DOHH2 (cell line): ENCODE data around the gene MMEL1.

Source experiments
- H3F3A ChIP-seq: fragments of 200-600 bp; sonication (generic), shearing (Covaris generic); 2 replicates; pipeline ENCODE4 v1.6.0; 2016; ENCODE audit warnings: antibody characterized with exemption, mild to moderate bottlenecking; ENCODE audit not compliant: control insufficient read depth, insufficient read depth
- H3K27ac ChIP-seq: fragments of 200-600 bp; sonication (generic); 2 replicates; pipeline ENCODE4 v1.5.1; 2014; ENCODE audit warnings: low read depth, mild to moderate bottlenecking, low read length, moderate library complexity
- H3K27me3 ChIP-seq: fragments of 200-600 bp; sonication (generic); 2 replicates; pipeline ENCODE4 v1.6.1; 2014; ENCODE audit warnings: mild to moderate bottlenecking, low read length, mixed read lengths; ENCODE audit not compliant: control insufficient read depth
- H3K36me3 ChIP-seq: fragments of 200-600 bp; sonication (generic); 2 replicates; pipeline ENCODE4 v1.6.1; 2014; ENCODE audit warnings: mild to moderate bottlenecking, low read length, moderate library complexity, mixed read lengths; ENCODE audit not compliant: control insufficient read depth
- H3K4me1 ChIP-seq: fragments of 200-600 bp; sonication (generic); 2 replicates; pipeline ENCODE4 v1.6.1; 2014; ENCODE audit warnings: mild to moderate bottlenecking, low read length, mixed read lengths; ENCODE audit not compliant: control insufficient read depth
- H3K4me2 ChIP-seq: fragments of 200-600 bp; sonication (generic); 2 replicates; pipeline ENCODE4 v1.6.0; 2014; ENCODE audit warnings: mild to moderate bottlenecking, low read length, moderate library complexity
- H3K4me3 ChIP-seq: fragments of 200-600 bp; sonication (generic); 2 replicates; pipeline ENCODE4 v1.5.1; 2014; ENCODE audit warnings: mild to moderate bottlenecking, low read length, mixed read lengths
- H3K79me2 ChIP-seq: fragments of 200-600 bp; sonication (generic); 2 replicates; pipeline ENCODE4 v1.6.1; 2014; ENCODE audit warnings: mild to moderate bottlenecking, low read length, mixed read lengths; ENCODE audit not compliant: control insufficient read depth
- H3K9me2 ChIP-seq: fragments of 200-600 bp; sonication (generic); replicated peaks from 2 replicates; pipeline ENCODE4 v1.6.1; 2014; ENCODE audit warnings: mild to moderate bottlenecking, low read length, mixed read lengths; ENCODE audit not compliant: control insufficient read depth
- H3K9me3 ChIP-seq: fragments of 200-600 bp; sonication (generic); 2 replicates; pipeline ENCODE4 v1.6.1; 2014; ENCODE audit warnings: antibody characterized with exemption, low read length, mixed read lengths; ENCODE audit not compliant: control insufficient read depth, insufficient read depth
- H4K20me1 ChIP-seq: fragments of 200-600 bp; sonication (generic); 2 replicates; pipeline ENCODE4 v1.6.0; 2014; ENCODE audit warnings: low read depth, mild to moderate bottlenecking, antibody characterized with exemption, low read length, moderate library complexity; ENCODE audit not compliant: control insufficient read depth, insufficient read depth
- EZH2phosphoT487 ChIP-seq: fragments of 200-600 bp; sonication (generic); IDR thresholded peaks from 2 replicates; pipeline ENCODE4 v1.6.1; 2017; ENCODE audit warnings: borderline replicate concordance, mild to moderate bottlenecking, antibody characterized with exemption, low read length, moderate library complexity, mixed read lengths
- TF ChIP-seq, protein P1 (sequence below): fragments of 200-600 bp; sonication (generic); IDR thresholded peaks from one replicate; pipeline ENCODE4 v1.5.1; 2014; ENCODE audit warnings: antibody characterized with exemption, mild to moderate bottlenecking, low read depth, low read length; ENCODE audit not compliant: poor library complexity, severe bottlenecking

The MMEL1 gene

DNA sequence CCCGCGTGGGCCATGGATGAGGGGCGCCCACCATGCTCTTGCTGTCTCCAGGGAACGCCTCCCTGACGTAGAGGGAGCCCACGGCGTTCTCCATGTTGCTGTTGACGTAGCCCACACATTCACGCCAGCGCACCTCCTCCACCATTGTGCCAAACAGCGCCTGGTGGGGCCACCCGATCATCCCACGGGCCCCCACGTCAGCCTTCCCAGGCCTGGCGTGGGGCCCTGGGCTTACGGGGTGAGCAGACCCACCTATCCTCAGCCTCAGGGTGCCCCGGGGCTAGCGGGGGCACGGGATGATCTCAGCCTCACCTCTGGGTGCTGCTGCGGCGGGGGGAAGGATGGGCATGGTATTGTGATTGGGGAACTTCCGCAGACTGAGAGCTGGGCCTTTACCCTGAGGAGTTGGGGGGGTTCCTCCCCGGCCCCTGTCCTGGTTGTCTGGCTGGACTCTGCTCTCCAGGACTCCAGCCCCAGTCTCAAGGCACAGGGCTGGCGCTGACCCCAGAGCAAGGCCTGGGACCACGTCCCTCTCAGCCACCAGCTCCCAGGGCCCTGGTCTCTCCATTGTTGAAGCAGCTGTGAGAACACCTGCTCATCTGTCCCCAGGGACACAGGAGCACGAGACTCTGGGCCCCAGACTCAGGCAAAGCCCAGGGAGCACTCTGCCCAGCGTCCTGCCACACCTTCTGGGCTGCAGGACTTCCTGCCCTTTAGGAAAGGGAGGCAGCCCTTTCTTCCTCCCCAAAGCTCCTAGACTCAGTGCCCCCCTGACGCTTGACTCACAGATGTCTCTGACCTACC is 36.1 kb downstream of the MMEL1 start:
- Histone ChIP-seq H3K4me2 (no peak overlapping the region), H3K27me3 (no peaks in the 10 kb centered on the region)
- TF ChIP-seq EZH2phosphoT487: no peak
- TF ChIP-seq, protein P1, sequence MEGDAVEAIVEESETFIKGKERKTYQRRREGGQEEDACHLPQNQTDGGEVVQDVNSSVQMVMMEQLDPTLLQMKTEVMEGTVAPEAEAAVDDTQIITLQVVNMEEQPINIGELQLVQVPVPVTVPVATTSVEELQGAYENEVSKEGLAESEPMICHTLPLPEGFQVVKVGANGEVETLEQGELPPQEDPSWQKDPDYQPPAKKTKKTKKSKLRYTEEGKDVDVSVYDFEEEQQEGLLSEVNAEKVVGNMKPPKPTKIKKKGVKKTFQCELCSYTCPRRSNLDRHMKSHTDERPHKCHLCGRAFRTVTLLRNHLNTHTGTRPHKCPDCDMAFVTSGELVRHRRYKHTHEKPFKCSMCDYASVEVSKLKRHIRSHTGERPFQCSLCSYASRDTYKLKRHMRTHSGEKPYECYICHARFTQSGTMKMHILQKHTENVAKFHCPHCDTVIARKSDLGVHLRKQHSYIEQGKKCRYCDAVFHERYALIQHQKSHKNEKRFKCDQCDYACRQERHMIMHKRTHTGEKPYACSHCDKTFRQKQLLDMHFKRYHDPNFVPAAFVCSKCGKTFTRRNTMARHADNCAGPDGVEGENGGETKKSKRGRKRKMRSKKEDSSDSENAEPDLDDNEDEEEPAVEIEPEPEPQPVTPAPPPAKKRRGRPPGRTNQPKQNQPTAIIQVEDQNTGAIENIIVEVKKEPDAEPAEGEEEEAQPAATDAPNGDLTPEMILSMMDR: no peak

DNA sequence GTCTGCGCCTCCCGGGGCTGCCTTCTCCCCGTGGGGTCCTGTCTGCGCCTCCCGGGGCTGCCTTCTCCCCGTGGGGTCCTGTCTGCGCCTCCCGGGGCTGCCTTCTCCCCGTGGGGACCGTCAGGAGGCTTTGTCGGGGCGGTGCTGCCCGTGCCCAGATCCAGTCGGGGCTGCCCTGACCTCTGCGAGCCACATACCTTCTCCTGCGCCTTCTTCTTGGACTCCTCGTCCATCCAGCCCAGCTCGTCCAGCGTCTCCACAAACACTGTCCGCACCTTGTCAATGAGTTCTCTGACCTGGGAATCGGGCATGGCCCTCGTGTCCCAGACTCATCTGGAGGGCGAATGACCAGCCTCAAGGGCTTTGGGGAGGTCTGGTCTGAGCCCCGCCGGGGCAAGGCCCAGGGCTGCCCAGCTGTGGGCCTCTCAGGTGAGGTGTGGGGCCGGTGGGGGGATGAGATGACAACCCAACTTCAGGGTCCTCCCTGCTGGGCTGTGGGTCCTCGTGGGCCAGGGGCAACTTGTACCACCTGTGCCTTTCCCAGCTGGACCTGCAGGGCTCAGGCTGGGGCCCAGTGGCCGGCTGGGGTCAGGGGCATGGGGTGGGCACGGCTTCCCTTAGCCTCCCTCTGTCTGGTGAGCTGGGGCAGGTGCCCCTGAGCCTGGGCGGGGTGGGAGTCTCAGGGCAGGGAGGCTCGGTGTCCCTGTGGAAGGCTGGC is 36.8 kb downstream of the MMEL1 start:
- Histone ChIP-seq H3F3A (no peaks in the 10 kb centered on the region), H3K9me3 (no peaks in the 10 kb centered on the region), H3K79me2 (no peaks in the 10 kb centered on the region), H3K4me2 (no peak overlapping the region), H3K4me1 (no peaks in the 10 kb centered on the region), H3K27me3 (no peaks in the 10 kb centered on the region), H3K27ac (no peak overlapping the region), H3K9me2 (no peaks in the 10 kb centered on the region), H3K4me3 (no peak overlapping the region), H4K20me1 (no peaks in the 10 kb centered on the region), H3K36me3 (no peaks in the 10 kb centered on the region)
- TF ChIP-seq, protein P1: no peak
- no peak for TF ChIP-seq EZH2phosphoT487

More for the DNA sequence above, 36.1 kb downstream of the MMEL1 start:
- Histone ChIP-seq H3K79me2 (no peaks in the 10 kb centered on the region), H3K27ac (no peak overlapping the region), H3K4me3 (no peak overlapping the region), H3K9me3 (no peaks in the 10 kb centered on the region), H3K9me2 (no peaks in the 10 kb centered on the region), H3F3A (no peaks in the 10 kb centered on the region), H3K36me3 (no peaks in the 10 kb centered on the region), H4K20me1 (no peaks in the 10 kb centered on the region), H3K4me1 (no peaks in the 10 kb centered on the region)

DNA sequence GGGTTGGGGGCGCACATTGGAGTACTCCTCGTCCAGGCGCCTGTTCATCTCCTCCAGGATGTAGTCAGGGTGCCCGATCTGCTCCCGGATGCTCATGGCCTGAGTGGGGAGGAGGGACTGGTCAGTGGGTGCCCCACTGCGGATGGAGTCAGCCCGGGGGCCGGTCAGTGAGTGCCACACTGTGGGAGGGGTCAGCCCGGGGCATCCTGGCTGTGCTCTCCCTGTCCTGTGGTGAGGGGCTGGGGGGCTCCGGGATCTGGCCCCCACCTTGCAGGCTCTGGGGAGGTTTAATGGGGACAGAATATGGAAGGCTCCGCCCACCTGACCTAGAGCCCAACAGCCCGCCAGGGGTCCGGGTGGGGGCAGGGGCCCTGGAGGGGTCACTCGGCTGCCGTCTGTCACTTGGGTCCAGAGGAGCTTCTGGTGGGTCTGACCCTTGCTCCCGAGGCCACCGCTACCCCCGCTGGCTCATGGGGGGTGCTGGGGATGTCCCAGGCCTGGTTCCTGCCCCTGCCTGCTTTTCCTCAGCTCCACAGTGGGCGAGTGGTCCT is 37.5 kb downstream of the MMEL1 start:
- H3K27ac ChIP-seq: no peak overlapping the region
- H3K9me2 ChIP-seq: no peaks in the 10 kb centered on the region
- H3F3A ChIP-seq: no peaks in the 10 kb centered on the region
- TF ChIP-seq, protein P1: no peak
- no peak for TF ChIP-seq EZH2phosphoT487
- H3K27me3 ChIP-seq: no peaks in the 10 kb centered on the region
- H3K4me1 ChIP-seq: no peaks in the 10 kb centered on the region
- H3K36me3 ChIP-seq: no peaks in the 10 kb centered on the region
- no peak overlapping the region for H3K4me3 ChIP-seq
- no peaks in the 10 kb centered on the region for H3K9me3 ChIP-seq
- no peak overlapping the region for H3K4me2 ChIP-seq
- no peaks in the 10 kb centered on the region for H3K79me2 ChIP-seq
- no peaks in the 10 kb centered on the region for H4K20me1 ChIP-seq
